GM12878 (cell line): ENCODE data around the gene TMEM229B. TPM values are rescaled to one million over a fixed set of nuclear protein-coding genes. Genes with fewer than 3 reads are reported as not detected.

Experiments
- ATAC-seq: fragments of 200-7000 bp; cut with Tn5 transposase; 3 replicates; pipeline ENCODE4 v1.9.1; 2020; ENCODE audit warnings: mild to moderate bottlenecking, moderate library complexity
- BruUV-seq: library from RNA; stranded (reverse); fragments of 400-500 nt; replicated peaks from 2 replicates; lab custom pipeline; 2021; lab: Mats Ljungman, UMichigan
- CTCF ChIA-PET: fragments of 300-600 bp; sonication (Branson Sonifier 250); formaldehyde crosslinking; extraction: SDS; loops from one replicate; lab custom pipeline; 2021; ENCODE audit warnings: inconsistent platforms; lab: Yijun Ruan, JAX
- POLR2A ChIA-PET: fragments of 350-600 bp; formaldehyde crosslinking; extraction: SDS; loops from one replicate; lab custom pipeline; 2021; ENCODE audit warnings: inconsistent platforms; lab: Charles Lee
- RAD21 ChIA-PET: fragments of 300-600 bp; sonication (Branson Sonifier 250); formaldehyde crosslinking; loops from one replicate; lab custom pipeline; 2023; ENCODE audit warnings: antibody characterized with exemption; ENCODE audit not compliant: unreplicated experiment; lab: Charles Lee
- SMC1A ChIA-PET: fragments of 300-600 bp; sonication (Branson Sonifier 250); formaldehyde crosslinking; loops from one replicate; lab custom pipeline; 2023; ENCODE audit not compliant: unreplicated experiment, uncharacterized antibody; lab: Charles Lee
- DNase-seq: peaks from one replicate; pipeline ENCODE4 v3.0.0-alpha.2; 2011; ENCODE audit warnings: low read depth, low spot score
- FAIRE-seq: peaks from 3 replicates; lab custom pipeline; 2011; peaks lifted over from hg19 to GRCh38; lab: Jason Lieb, UNC
- H2AFZ ChIP-seq: 2 replicates; pipeline ENCODE4 v1.6.0; 2011; ENCODE audit warnings: low read depth, low read length, control low read depth; ENCODE audit not compliant: control insufficient read depth
- H3K27ac ChIP-seq: 2 replicates; pipeline ENCODE4 v1.5.1; 2011; ENCODE audit warnings: control low read depth; ENCODE audit not compliant: control insufficient read depth, insufficient read depth
- H3K27me3 ChIP-seq, 2 experiments: replicated peaks in 1 of 2; 2 replicates each; pipeline versions ENCODE4 v1.6.0 to v1.6.1; 2011; ENCODE audit warnings: low read length in 1 of 2; ENCODE audit not compliant: control insufficient read depth in 2 of 2, insufficient read depth in 2 of 2
- H3K36me3 ChIP-seq, 2 experiments: 2 replicates each; pipeline ENCODE4 v1.5.1; 2011; ENCODE audit warnings: low read length in 1 of 2; ENCODE audit not compliant: control insufficient read depth in 2 of 2, insufficient read depth in 2 of 2
- H3K4me1 ChIP-seq: 2 replicates; pipeline ENCODE4 v1.6.1; 2011; ENCODE audit warnings: mild to moderate bottlenecking, low read length, moderate library complexity, mixed read lengths; ENCODE audit not compliant: control insufficient read depth, insufficient read depth
- H3K4me2 ChIP-seq: 2 replicates; pipeline ENCODE4 v1.6.0; 2011; ENCODE audit warnings: control low read depth; ENCODE audit not compliant: control insufficient read depth, insufficient read depth
- H3K4me3 ChIP-seq: fragments of 200-600 bp; sonication (generic); 2 replicates; pipeline ENCODE4 v1.5.1; 2016
- H3K79me2 ChIP-seq: 2 replicates; pipeline ENCODE4 v1.6.0; 2011; ENCODE audit warnings: low read length; ENCODE audit not compliant: control insufficient read depth, insufficient read depth
- H3K9ac ChIP-seq: 2 replicates; pipeline ENCODE4 v1.8.0; 2011; ENCODE audit warnings: low read length, control low read depth, mixed read lengths; ENCODE audit not compliant: control insufficient read depth, insufficient read depth
- H3K9me3 ChIP-seq: replicated peaks from 3 replicates; pipeline ENCODE4 v1.5.1; 2011; ENCODE audit warnings: mild to moderate bottlenecking, low read length; ENCODE audit not compliant: control insufficient read depth, insufficient read depth
- H4K20me1 ChIP-seq: 2 replicates; pipeline ENCODE4 v1.6.0; 2011; ENCODE audit not compliant: control insufficient read depth, insufficient read depth
- BMI1 ChIP-seq: fragments of 450-650 bp; IDR thresholded peaks from 2 replicates; pipeline ENCODE4 v1.6.1; 2016; ENCODE audit warnings: mild to moderate bottlenecking, moderate library complexity, borderline replicate concordance
- BRCA1 ChIP-seq: IDR thresholded peaks from 2 replicates; pipeline ENCODE4 v1.6.1; 2011; ENCODE audit warnings: low read depth, low read length, improper control_type of control experiment
- CBX3 ChIP-seq: fragments of 200-600 bp; sonication (generic); IDR thresholded peaks from 2 replicates; pipeline ENCODE4 v1.6.1; 2016; ENCODE audit warnings: low read depth, borderline replicate concordance
- CBX5 ChIP-seq: sonication (generic); IDR thresholded peaks from 2 replicates; pipeline ENCODE4 v1.6.1; 2016; ENCODE audit warnings: low read depth, moderate library complexity, mild to moderate bottlenecking, inconsistent platforms
- EP300 ChIP-seq, 2 experiments: fragments of 150-350 bp in 1 of 2; IDR thresholded peaks; 2 replicates each; pipeline ENCODE4 v1.6.1; 2011 to 2012; ENCODE audit warnings: low read depth in 2 of 2, low read length in 2 of 2, borderline replicate concordance in 1 of 2, improper control_type of control experiment in 1 of 2, inconsistent platforms in 1 of 2; ENCODE audit not compliant: control insufficient read depth in 1 of 2
- GATAD2B ChIP-seq: fragments of 450-650 bp; conservative IDR thresholded peaks from 2 replicates; pipeline ENCODE4 v1.6.1; 2017; ENCODE audit warnings: low read depth, mild to moderate bottlenecking, moderate library complexity
- JUND ChIP-seq: IDR thresholded peaks from 2 replicates; pipeline ENCODE4 v1.6.1; 2012; ENCODE audit warnings: low read depth, mild to moderate bottlenecking, low read length, improper control_type of control experiment, moderate library complexity
- RAD51 ChIP-seq: fragments of 450-650 bp; IDR thresholded peaks from 2 replicates; pipeline ENCODE4 v1.6.1; 2016; ENCODE audit warnings: moderate library complexity, mild to moderate bottlenecking, inconsistent platforms
- RCOR1 ChIP-seq: conservative IDR thresholded peaks from 2 replicates; pipeline ENCODE4 v1.6.1; 2012; ENCODE audit warnings: low read depth, low read length, improper control_type of control experiment
- SMC3 ChIP-seq: IDR thresholded peaks from 2 replicates; pipeline ENCODE4 v1.6.1; 2011; ENCODE audit warnings: low read length, improper control_type of control experiment, borderline replicate concordance
- SP1 ChIP-seq: IDR thresholded peaks from one replicate; pipeline ENCODE4 v1.6.1; 2011; ENCODE audit warnings: low read depth, low read length
- ZBED1 ChIP-seq: IDR thresholded peaks from 2 replicates; pipeline ENCODE4 v1.6.1; 2016; ENCODE audit warnings: borderline replicate concordance
- ZZZ3 ChIP-seq: IDR thresholded peaks from 2 replicates; pipeline ENCODE4 v1.6.1; 2011; ENCODE audit warnings: low read depth; ENCODE audit not compliant: control insufficient read depth, insufficient read length
- WGBS: methylation state at CpG from one replicate; pipeline ENCODE4 v1.1.6; 2016; ENCODE audit warnings: low lambda C conversion rate; ENCODE audit not compliant: insufficient replicate concordance, insufficient coverage; ENCODE audit errors: missing lambda C conversion rate; 5-methylcytosine and 5-hydroxymethylcytosine counted together
- in situ Hi-C: fragments of 300-500 bp; cut with MboI; formaldehyde crosslinking; loops from 9 replicates; pipeline ENCODE4 v1.14.3; 2018; ENCODE audit warnings: mixed read lengths
- intact Hi-C: fragments of 100-400 bp; cut with micrococcal nuclease; formaldehyde crosslinking; loops from one replicate; pipeline ENCODE4 v1.14.2; 2022; ENCODE audit not compliant: unreplicated experiment
- polyA plus RNA-seq, 11 experiments: library from polyadenylated mRNA; depleted of rRNA in 4 of 11; unstranded in 6 of 11; stranded (reverse) in 5 of 11; fragments of >200 nt; fragmentation: Nextera tagmentation in 4 of 11; fragmentation: Illumina TruSeq in 1 of 11; extraction: Ambion mirVana in 4 of 11; extraction: Trizol in 1 of 11; gene quantifications; 1 replicate in 1 of 11; 2 replicates in 10 of 11; pipeline versions ENCODE4 v1.2.1 to v1.2.3, GENCODE V29; 2011 to 2016; ENCODE audit warnings: inconsistent platforms in 2 of 11, missing spikeins in 2 of 11, low read depth in 1 of 11
- total RNA-seq, 4 experiments: library from RNA; depleted of rRNA in 3 of 4; stranded (reverse); fragments of >200 nt in 3 of 4; fragmentation: Illumina TruSeq in 1 of 4; extraction: Trizol in 1 of 4; gene quantifications; 2 replicates each; pipeline versions ENCODE4 v1.2.1 to v1.2.3, GENCODE V29; 2013 to 2021
- TF ChIP-seq, protein P1 (sequence below): fragments of 450-650 bp; conservative IDR thresholded peaks from 2 replicates; pipeline ENCODE4 v1.6.1; 2017; ENCODE audit warnings: mild to moderate bottlenecking, moderate library complexity
- TF ChIP-seq, protein P2 (sequence below), 3 experiments: IDR thresholded peaks in 2 of 3; conservative IDR thresholded peaks in 1 of 3; 2 replicates each; pipeline ENCODE4 v1.5.1; 2011; ENCODE audit warnings: low read depth in 3 of 3, low read length in 3 of 3, mild to moderate bottlenecking in 3 of 3, control low read depth in 2 of 3, moderate library complexity in 2 of 3, inconsistent platforms in 1 of 3, mixed read lengths in 1 of 3; ENCODE audit not compliant: control insufficient read depth in 2 of 3, insufficient read depth in 1 of 3; ENCODE audit errors: extremely low read depth in 1 of 3
- TF ChIP-seq, protein P3 (sequence below): fragments of 450-650 bp; IDR thresholded peaks from 2 replicates; pipeline ENCODE4 v1.6.1; 2017; ENCODE audit warnings: mild to moderate bottlenecking, low read depth, inconsistent platforms; ENCODE audit not compliant: poor library complexity, severe bottlenecking

The TMEM229B gene
- total and polyA plus RNA-seq, 10 of the 15 experiments (the other 5 are each of a cell fraction or from before 2014, with no cell fraction given): 0.24 to 5.3 (median 1.7) TPM

DNA sequence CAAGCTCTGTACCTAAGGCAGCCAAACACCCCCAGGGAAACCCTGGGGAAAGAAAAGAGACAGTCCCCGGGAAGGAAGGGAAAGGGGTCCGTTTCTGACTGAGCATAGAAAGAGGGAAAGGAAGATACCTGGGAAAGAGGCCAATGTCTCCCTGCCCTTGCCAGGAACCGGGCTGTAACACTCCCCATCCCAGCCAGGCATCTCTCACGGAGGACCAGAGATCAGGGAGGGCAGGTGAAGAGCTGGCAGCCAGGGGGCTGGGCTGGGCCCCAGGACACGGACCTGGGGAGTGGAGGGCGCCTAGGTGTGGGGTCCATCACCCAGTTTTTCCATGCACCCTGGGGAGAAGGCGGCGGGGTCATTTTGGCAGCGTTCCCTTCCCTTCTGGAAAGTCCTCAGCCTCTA lies 25.7 kb upstream of the TMEM229B start (continued):
- TF ChIP-seq, protein P1, sequence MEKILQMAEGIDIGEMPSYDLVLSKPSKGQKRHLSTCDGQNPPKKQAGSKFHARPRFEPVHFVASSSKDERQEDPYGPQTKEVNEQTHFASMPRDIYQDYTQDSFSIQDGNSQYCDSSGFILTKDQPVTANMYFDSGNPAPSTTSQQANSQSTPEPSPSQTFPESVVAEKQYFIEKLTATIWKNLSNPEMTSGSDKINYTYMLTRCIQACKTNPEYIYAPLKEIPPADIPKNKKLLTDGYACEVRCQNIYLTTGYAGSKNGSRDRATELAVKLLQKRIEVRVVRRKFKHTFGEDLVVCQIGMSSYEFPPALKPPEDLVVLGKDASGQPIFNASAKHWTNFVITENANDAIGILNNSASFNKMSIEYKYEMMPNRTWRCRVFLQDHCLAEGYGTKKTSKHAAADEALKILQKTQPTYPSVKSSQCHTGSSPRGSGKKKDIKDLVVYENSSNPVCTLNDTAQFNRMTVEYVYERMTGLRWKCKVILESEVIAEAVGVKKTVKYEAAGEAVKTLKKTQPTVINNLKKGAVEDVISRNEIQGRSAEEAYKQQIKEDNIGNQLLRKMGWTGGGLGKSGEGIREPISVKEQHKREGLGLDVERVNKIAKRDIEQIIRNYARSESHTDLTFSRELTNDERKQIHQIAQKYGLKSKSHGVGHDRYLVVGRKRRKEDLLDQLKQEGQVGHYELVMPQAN: no peak
- no peak for TF ChIP-seq ZZZ3
- TF ChIP-seq BMI1: no peak
- TF ChIP-seq, all 136 proteins: peak for 0

DNA sequence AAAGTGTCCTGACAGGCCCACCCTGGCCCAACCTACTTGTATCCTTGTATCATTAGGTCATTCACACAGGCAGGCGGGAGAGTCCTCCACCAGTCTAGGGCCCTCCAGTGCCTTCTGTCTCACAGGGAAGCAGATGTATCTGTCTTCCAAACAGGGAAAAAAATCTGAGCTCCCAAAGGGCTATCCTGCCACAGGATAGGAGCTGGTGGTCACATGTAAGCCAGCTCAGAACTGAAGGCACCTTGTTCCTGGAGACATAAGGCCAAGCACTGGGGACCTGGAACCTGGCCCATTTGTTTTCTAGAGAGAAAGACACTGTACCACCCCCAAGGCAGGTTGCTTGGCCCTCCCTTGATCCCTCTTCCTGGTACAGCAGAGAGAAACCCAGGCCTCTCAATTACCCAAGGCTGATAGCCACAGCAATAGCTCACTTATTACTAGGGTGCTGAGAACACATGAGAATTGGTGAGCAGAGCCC lies 25.1 kb upstream of the TMEM229B start:
- ChIA-PET POLR2A (no interaction called here), CTCF (interaction anchor here (0.8 to 7.5 kb wide), 9 partner anchors 10 to 191 kb away, joined by 3 to 43 read pairs (median 3); partner anchors contain the start of gene PIGH), RAD21 (interaction anchor here (0.8 to 1.9 kb wide), 4 partner anchors 13 to 191 kb away, joined by 3 to 4 read pairs (median 4); partner anchors contain the start of gene TMEM229B), SMC1A (interaction anchor here (0.9 to 2.7 kb wide), 8 partner anchors 9 to 153 kb away, joined by 3 to 14 read pairs (median 4); no protein-coding TSS in a partner anchor)
- no peak overlapping the region for H3K4me3 ChIP-seq
- H3K27me3 ChIP-seq: no peaks in the 10 kb centered on the region; a peak in 1 of 4 replicates
- intact Hi-C loops (loop anchor here (2.0 kb wide), 1 partner anchor 25 kb away; the partner anchor contains the start of gene TMEM229B), in situ Hi-C loops (no loop called here)
- BruUV-seq: no TSS peak
- no peaks in the 10 kb centered on the region for H3K36me3 ChIP-seq
- peaks cover 23% of the 10 kb centered on the region for H3K4me1 ChIP-seq
- H2AFZ ChIP-seq: no peak overlapping the region
- H3K4me2 ChIP-seq: no peak overlapping the region; the same call in 1 of the 2 replicates
- no peaks in the 10 kb centered on the region for H3K9me3 ChIP-seq
- 75% methylated on average over 1 of the region's 1 CpG for WGBS
- FAIRE-seq (no peak), ATAC-seq (peak; percentile 44), DNase-seq (no peak)
- no peak overlapping the region for H3K9ac ChIP-seq
- H3K27ac ChIP-seq: no peak overlapping the region
- no peaks in the 10 kb centered on the region for H4K20me1 ChIP-seq
- no peaks in the 10 kb centered on the region for H3K79me2 ChIP-seq
- TF ChIP-seq, protein P2, sequence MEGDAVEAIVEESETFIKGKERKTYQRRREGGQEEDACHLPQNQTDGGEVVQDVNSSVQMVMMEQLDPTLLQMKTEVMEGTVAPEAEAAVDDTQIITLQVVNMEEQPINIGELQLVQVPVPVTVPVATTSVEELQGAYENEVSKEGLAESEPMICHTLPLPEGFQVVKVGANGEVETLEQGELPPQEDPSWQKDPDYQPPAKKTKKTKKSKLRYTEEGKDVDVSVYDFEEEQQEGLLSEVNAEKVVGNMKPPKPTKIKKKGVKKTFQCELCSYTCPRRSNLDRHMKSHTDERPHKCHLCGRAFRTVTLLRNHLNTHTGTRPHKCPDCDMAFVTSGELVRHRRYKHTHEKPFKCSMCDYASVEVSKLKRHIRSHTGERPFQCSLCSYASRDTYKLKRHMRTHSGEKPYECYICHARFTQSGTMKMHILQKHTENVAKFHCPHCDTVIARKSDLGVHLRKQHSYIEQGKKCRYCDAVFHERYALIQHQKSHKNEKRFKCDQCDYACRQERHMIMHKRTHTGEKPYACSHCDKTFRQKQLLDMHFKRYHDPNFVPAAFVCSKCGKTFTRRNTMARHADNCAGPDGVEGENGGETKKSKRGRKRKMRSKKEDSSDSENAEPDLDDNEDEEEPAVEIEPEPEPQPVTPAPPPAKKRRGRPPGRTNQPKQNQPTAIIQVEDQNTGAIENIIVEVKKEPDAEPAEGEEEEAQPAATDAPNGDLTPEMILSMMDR (IDR thresholded peaks at IDR 0.05 in 2 of 3, conservative IDR thresholded peaks at IDR 0.05 in 1 of 3; ENCODE audit: control insufficient read depth in 2 of 3, extremely low read depth in 1 of 3, insufficient read depth in 1 of 3, low read depth in 3 of 3, low read length in 3 of 3): no peak
- TF ChIP-seq BRCA1 (no peak), EP300 (IDR thresholded peaks at IDR 0.05; ENCODE audit: borderline replicate concordance in 1 of 2, control insufficient read depth in 1 of 2, low read depth in 2 of 2, low read length in 2 of 2) (no peak), CBX5 (no peak), GATAD2B (no peak), SMC3 (no peak), SP1 (no peak), RAD51 (no peak), JUND (no peak), ZBED1 (no peak), CBX3 (no peak), RCOR1 (no peak)
- TF ChIP-seq, protein P3, sequence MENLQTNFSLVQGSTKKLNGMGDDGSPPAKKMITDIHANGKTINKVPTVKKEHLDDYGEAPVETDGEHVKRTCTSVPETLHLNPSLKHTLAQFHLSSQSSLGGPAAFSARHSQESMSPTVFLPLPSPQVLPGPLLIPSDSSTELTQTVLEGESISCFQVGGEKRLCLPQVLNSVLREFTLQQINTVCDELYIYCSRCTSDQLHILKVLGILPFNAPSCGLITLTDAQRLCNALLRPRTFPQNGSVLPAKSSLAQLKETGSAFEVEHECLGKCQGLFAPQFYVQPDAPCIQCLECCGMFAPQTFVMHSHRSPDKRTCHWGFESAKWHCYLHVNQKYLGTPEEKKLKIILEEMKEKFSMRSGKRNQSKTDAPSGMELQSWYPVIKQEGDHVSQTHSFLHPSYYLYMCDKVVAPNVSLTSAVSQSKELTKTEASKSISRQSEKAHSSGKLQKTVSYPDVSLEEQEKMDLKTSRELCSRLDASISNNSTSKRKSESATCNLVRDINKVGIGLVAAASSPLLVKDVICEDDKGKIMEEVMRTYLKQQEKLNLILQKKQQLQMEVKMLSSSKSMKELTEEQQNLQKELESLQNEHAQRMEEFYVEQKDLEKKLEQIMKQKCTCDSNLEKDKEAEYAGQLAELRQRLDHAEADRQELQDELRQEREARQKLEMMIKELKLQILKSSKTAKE: no peak
